ENCODE results near the gene PRR7. TPM values are rescaled to one million over a fixed set of nuclear protein-coding genes. Genes with fewer than 3 reads are reported as not detected.

The PRR7 gene
- total and polyA plus RNA-seq, 2 of the 4 experiments (the other 2 are of a cell fraction), result 1.1 to 10.1 TPM

GRCh38 chr5:177504086-177505056, 57.8 kb downstream of the PRR7 start:
- Histone ChIP-seq H2BK20ac (ENCODE audit: low read depth, low read length) (no peak overlapping the region), H2AK5ac (ENCODE audit: low read depth, low read length) (no peak overlapping the region), H3K4me1 (ENCODE audit: control insufficient read depth, insufficient read depth, low read length) (peaks cover 10% of the 10 kb centered on the region; the same call in 1 of the 2 replicates), H3K4ac (ENCODE audit: low read depth, low read length) (no peak overlapping the region), H3K27ac (ENCODE audit: insufficient read depth, low read length) (no peak overlapping the region), H4K91ac (ENCODE audit: insufficient read depth, low read depth, low read length) (no peak overlapping the region), H3K14ac (replicated peaks; ENCODE audit: low read depth, low read length) (no peak overlapping the region), H3K9ac (ENCODE audit: low read depth, low read length) (no peak overlapping the region), H3K36me3 (ENCODE audit: control insufficient read depth, insufficient read depth, low read length) (peaks cover 6% of the 10 kb centered on the region), H2AK9ac (replicated peaks; ENCODE audit: low read depth, low read length, poor library complexity) (no peak overlapping the region), H4K20me1 (ENCODE audit: insufficient read depth, low read length) (no peaks in the 10 kb centered on the region), H2BK120ac (ENCODE audit: low read depth, low read length) (no peak overlapping the region), H3K56ac (ENCODE audit: extremely low read depth, insufficient read depth, low read length) (no peak overlapping the region), H3K18ac (ENCODE audit: low read depth, low read length) (no peak overlapping the region), H2AFZ (replicated peaks; ENCODE audit: low read length, poor library complexity) (no peak overlapping the region), H3K4me3 (ENCODE audit: insufficient read depth, low read depth, low read length) (no peak overlapping the region), H3K4me2 (ENCODE audit: low read depth, low read length) (no peak overlapping the region), H3K9me3 (ENCODE audit: control insufficient read depth, insufficient read depth, low read length) (no peaks in the 10 kb centered on the region), H2BK5ac (ENCODE audit: low read depth, low read length, poor library complexity, severe bottlenecking) (no peak overlapping the region), H3K9me1 (ENCODE audit: insufficient read depth, low read length) (0 out of 2 replicates have a peak, but pooled peaks cover 3% of the 10 kb centered on the region), H4K8ac (ENCODE audit: low read depth in 2 of 2, low read length in 2 of 2) (no peak overlapping the region), H3K27me3 (ENCODE audit: control insufficient read depth, insufficient read depth, low read length) (no peaks in the 10 kb centered on the region), H2BK15ac (ENCODE audit: low read depth, low read length) (no peak overlapping the region), H4K5ac (ENCODE audit: low read depth, low read length) (no peak overlapping the region), H3K23ac (ENCODE audit: low read depth, low read length) (no peak overlapping the region), H3K79me1 (ENCODE audit: low read depth in 1 of 2, low read length in 2 of 2) (peaks cover 0 to 5% of the 10 kb centered on the region in 2 experiments; a peak in 1 of 4 replicates)
- TF ChIP-seq MAZ (IDR thresholded peaks at IDR 0.05; ENCODE audit: borderline replicate concordance, low read depth, low read length) (no peak), CHD1 (IDR thresholded peaks at IDR 0.05; ENCODE audit: low read depth, low read length) (no peak), RCOR1 (IDR thresholded peaks at IDR 0.05; ENCODE audit: insufficient replicate concordance, low read length) (no peak), MXI1 (IDR thresholded peaks at IDR 0.05; ENCODE audit: borderline replicate concordance, low read depth, low read length) (no peak)
- dilution Hi-C loops (cut with HindIII; ENCODE audit: low sequenced_read_pairs, unreplicated experiment), result no loop called here
- BruUV-seq (replicated peaks), result no TSS peak
- in situ Hi-C loops (cut with MboI; ENCODE audit: low sequenced_read_pairs), result no loop called here
- ATAC-seq (ENCODE audit: low read depth) (no peak), DNase-seq (no peak)
- intact Hi-C loops (cut with micrococcal nuclease), result no loop called here
- CTCF ChIA-PET, result interaction anchor here (0.8 kb wide), 1 partner anchor 100 kb away, joined by 4 read pairs; no protein-coding TSS in a partner anchor
- 96% methylated on average over 10 of the region's 47 CpGs; no CpG with 5 or more reads in 1 of the 2 experiments for WGBS, 2 experiments (ENCODE audit: extremely low coverage in 2 of 2, insufficient read length in 1 of 2)
- POLR2A ChIA-PET (ENCODE audit: unreplicated experiment), result interaction anchor here (1.0 kb wide), 1 partner anchor 9 kb away, joined by 3 read pairs; no protein-coding TSS in a partner anchor

All from IMR-90 (cell line).